Umbilical cord (tissue), 2 donors: ENCODE data around the gene TCHH. TPM values are rescaled to one million over a fixed set of nuclear protein-coding genes. Genes with fewer than 3 reads are reported as not detected.
A peak's percentile ranks its signal among the peaks of the same experiment; 100 is the strongest.
"Not testable (repeated sequence)": the region's sequence is repeated elsewhere in the genome, so short reads cannot be mapped to it uniquely, and the experiment has no call there.

ENCODE experiments used
- DNase-seq: peaks from one replicate; pipeline ENCODE4 v3.0.0-alpha.2; 2015; ENCODE audit warnings: low spot score
- total RNA-seq: library from RNA; depleted of rRNA; stranded (reverse); fragments of >200 nt; gene quantifications from one replicate; pipeline ENCODE4 v1.2.3, GENCODE V29; 2014; ENCODE audit warnings: low replicate concordance; ENCODE audit not compliant: insufficient read depth

TCHH gene, protein sequence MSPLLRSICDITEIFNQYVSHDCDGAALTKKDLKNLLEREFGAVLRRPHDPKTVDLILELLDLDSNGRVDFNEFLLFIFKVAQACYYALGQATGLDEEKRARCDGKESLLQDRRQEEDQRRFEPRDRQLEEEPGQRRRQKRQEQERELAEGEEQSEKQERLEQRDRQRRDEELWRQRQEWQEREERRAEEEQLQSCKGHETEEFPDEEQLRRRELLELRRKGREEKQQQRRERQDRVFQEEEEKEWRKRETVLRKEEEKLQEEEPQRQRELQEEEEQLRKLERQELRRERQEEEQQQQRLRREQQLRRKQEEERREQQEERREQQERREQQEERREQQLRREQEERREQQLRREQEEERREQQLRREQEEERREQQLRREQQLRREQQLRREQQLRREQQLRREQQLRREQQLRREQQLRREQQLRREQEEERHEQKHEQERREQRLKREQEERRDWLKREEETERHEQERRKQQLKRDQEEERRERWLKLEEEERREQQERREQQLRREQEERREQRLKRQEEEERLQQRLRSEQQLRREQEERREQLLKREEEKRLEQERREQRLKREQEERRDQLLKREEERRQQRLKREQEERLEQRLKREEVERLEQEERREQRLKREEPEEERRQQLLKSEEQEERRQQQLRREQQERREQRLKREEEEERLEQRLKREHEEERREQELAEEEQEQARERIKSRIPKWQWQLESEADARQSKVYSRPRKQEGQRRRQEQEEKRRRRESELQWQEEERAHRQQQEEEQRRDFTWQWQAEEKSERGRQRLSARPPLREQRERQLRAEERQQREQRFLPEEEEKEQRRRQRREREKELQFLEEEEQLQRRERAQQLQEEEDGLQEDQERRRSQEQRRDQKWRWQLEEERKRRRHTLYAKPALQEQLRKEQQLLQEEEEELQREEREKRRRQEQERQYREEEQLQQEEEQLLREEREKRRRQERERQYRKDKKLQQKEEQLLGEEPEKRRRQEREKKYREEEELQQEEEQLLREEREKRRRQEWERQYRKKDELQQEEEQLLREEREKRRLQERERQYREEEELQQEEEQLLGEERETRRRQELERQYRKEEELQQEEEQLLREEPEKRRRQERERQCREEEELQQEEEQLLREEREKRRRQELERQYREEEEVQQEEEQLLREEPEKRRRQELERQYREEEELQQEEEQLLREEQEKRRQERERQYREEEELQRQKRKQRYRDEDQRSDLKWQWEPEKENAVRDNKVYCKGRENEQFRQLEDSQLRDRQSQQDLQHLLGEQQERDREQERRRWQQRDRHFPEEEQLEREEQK (N-terminal part only)
- 0.96 TPM for total RNA-seq

DNA sequence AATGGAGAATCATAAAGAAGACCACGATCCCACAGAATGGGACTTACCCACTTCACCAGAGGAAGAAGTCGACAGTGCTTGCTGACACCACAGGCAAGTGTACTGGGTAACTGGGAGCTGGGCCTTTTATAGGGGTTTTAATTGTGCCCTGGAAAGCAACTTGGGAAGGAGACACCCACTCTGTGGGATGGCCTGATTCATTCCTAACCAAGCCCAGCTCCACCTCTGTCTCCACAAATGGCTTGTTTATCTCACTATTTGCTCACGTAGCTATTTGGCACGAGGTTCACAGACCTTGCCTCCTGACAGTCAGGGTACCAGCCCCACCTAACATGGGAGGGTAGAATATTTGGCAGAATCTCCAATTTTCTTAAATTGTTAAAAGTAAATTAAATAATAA is at the start of gene TCHH:
Gene TCHH, minus strand, starts transcription at position 101 of the 400 bp plus-strand sequence. CDS start 1,364 bp downstream, outside the sequence.
- no peak for DNase-seq

DNA sequence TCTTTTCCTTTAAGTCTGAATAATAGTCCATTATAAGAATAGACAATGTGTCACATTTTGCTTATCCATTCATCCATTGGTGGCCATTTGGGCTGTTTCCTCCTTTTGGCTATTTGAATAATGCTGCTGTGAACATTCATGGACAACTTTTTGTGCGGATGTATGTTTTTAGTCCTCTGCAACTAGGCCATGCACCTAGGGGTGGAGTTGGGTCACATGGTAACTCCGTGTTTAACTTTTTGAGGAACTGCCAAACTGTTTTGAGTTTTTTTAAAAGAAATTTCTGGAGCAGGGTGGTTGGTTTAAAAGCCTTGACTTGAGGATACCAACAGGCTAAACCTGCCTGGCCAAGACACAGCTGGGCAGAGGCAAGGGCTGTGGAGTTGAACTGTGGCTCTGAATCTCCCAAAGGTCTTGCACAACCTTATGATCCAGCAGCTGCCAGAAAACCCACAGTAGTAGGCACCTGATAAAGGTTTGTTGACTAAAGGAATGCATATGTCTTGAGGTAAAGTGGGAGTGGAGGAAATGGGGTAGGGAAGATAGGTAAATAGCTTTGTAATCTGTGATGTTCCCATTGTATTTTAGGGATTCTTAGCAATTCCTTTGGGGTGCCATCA is 49.4 kb upstream of the TCHH start:
- DNase-seq = no peak

DNA sequence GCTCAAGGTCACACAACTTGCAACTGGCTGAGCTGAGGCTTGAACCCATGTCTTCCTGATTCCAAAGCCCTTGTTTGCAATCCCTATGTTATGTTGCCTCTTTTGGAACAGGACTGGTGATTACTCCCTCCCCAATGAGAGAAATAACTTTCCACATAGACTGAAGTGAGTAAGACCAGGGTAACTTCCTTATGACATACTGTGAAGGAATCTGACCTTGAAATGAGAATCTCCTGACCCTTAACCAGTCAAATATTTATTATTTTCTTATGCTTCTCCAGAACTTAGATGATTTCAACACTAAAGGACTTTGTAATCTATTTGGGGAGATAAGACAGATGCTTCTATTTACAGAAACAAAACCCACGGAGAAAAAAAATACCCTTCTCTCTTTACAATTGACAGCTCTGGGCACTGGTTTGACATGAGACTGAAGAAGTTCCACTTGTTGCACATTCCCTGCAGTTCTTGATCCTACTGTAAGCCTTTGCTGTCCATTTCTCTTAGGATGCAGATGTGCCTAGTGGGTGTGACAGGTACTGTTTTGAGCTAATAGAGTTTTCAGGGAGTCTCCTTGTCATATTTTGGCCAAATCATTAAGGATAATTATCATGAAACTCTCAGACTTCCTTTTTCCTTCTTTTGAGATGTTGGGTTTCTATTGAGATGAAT is 47.7 kb upstream of the TCHH start:
- DNase-seq = no peak

DNA sequence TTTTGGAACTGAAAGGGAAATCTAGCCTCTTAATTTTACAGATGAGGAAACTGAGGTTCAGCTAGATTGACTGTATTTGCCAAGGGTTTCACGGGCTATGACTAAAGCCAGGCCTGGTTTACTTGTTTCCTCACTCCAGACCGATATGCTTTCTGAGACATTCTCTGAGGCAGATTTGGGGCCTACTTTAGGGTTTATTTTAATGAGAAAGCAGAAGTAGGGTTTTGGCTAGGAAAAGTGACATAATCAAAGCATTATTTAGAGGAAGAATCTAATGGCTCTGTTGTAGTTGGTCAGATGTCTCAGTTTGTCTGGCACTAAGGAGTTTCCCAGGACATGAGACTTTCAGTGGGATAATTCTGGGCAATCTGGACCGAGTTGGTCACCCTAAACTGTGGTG is 45.3 kb upstream of the TCHH start:
- no peak for DNase-seq

DNA sequence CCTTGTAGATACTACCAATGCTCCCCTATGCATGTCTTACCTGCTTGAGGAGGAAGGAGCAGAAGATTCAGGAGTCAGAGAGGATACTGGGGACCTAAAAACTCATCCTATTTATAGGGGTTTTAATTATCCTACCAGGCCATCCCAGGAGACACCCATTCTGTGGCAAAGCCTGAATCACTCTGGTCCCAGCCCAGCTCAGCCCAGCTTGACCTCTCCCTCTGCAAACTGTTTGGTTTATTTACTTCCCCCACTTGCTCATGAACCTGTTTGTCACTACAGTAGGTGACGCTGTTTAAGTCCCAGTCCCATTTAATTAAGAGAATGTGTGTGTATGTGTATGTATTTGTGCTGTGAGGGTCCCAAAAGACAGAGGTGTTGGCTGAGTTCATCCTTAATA is 43.9 kb upstream of the TCHH start, which contains the start of gene RPTN:
Gene RPTN, minus strand, starts transcription at position 85 of the 400 bp plus-strand sequence. CDS start 1,339 bp downstream, outside the sequence.
- no peak for DNase-seq

DNA sequence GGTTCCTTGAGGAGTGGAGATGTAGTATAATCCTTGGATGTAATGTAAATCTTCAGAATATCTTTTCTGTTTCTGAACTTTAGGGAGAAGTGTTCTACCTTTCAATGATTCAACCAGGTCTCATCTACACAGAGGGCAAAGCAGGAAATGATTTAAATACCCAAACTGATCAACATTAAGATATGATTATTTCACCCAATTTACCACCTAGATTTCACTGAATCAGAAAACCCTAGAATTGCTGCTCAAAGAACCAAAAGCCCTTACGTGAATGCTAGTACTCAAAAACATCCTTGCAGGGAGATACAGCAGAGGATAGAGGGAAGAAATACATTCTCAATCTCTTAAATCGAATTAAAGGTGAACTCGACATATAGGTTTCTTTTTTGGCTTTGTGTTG is 38.8 kb upstream of the TCHH start:
- DNase-seq = no peak

DNA sequence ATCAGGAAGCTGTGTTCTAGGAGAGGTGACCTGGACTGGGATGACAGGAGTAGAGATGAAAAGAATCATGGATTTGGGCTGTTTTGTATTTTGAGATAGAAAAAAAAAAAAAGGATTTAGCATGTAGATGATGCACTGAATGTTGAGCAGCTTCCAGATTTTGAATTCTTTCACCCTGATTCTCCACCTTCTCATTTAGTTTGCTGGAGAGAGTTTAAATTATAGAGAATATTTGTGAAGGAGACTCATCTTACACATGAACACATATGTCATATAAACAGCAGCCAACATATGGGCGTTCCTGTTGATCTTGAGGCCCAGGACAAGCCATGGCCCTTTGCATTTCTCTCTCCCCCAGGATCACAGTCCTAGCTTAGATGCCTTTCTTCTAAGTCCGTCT is 36.4 kb upstream of the TCHH start:
- DNase-seq = no peak

DNA sequence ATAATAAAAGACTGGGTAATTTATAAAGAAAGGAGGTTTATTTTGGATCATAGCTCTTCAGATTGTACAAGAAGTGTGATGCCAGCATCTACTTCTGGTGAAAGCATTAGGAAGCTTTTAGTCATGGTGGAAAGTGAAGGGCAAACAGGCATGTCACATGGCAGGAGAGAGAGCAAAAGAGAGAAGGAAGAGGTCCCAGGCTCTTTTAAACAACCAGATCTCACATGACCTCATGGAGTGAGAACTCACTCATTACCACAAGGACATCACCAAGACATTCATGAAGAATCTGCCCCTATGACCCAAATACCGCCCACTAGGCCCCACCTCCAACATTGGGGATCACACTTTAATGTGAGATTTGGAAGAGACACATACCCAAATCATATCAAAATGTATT is 33.7 kb upstream of the TCHH start:
- DNase-seq = no peak

DNA sequence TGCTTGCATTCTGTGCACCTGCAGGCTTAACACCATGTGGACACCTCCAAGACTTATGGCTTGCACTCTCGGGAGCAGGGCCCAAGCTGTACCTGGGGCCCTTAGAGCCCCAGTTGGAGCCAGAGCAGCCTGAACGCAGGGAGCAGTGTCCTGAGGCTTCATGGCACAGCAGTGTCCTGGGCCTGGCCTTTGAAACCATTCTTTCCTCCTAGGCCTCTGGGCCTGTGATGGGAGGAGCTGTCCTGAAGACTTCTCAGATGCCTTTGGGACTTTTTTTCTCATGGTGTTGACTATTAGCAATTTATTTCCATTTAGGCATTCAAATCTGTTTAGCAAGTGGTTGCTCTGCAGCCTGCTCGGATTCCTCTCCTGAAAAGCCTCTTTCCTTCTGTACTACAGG is 32.8 kb upstream of the TCHH start:
- no peak for DNase-seq

DNA sequence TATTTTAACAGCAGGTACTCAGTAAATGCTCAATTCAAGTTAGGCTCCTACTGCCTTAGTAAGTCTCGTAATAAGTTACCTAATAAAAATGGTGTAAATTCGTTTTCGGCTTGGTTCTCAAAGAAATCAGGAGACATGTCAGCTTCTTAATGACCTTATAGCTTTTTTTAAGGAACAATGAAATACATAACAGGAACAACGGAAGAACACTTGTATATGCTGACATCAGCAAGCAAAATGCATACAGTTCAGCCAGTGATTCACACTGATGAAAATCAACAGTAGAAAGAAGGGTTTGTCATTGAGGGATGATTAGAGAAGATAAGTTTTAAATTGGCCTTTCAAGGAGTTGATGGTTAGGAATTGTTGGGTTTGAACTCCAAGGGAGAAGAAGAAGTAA is 30.5 kb upstream of the TCHH start:
- DNase-seq = no peak

DNA sequence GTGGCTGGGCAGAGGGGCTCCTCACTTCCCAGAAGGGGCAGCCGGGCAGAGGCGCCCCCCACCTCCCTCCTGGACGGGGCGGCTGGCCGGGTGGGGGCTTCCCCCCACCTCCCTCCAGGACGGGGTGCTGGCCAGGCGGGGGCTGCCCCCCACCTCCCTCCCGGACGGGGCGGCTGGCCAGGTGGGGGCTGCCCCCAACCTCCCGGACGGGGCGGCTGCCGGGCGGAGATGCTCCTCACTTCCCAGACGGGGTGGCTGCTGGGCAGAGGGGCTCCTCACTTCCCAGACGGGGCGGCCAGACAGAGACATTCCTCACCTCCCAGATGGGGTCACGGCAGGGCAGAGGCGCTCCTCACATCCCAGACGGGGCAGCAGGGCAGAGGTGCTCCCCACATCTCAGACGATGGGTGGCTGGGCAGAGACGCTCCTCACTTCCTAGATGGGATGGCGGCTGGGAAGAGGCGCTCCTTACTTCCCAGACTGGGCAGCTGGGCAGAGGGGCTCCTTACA is 29.5 kb upstream of the TCHH start:
- not testable (repeated sequence) for DNase-seq

DNA sequence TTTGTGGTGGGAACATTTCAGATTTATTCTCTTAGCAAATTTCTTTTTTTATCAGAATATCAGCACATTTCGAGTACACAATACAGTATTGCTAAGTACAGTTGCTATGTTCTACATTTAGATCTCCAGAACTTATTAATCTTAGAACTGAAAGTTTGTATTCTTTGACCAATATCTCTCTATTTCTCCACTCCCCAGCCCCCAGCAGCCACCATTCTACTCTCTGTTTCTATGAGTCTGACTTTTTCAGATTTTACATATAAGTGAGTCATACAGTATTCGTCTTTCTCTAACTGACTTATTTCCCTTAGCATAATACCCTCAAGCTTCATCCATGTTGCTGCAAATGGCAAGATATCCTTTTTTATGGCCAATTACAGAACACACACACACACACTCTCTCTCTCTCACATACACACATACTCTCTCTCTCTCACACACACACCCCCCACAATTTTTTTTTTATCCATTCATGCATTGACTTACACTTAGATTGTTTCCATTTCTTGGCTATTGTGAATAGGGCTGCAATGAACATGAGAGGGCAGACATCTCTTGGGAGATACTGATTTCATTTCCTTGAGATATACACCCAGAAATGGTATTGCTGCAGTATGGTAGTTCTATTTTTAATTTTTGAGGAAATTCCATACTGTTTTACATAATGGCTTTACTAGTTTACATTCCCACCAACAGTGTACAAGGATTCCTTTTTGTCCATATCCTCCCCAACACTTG is 28.1 kb upstream of the TCHH start:
- DNase-seq = no peak

DNA sequence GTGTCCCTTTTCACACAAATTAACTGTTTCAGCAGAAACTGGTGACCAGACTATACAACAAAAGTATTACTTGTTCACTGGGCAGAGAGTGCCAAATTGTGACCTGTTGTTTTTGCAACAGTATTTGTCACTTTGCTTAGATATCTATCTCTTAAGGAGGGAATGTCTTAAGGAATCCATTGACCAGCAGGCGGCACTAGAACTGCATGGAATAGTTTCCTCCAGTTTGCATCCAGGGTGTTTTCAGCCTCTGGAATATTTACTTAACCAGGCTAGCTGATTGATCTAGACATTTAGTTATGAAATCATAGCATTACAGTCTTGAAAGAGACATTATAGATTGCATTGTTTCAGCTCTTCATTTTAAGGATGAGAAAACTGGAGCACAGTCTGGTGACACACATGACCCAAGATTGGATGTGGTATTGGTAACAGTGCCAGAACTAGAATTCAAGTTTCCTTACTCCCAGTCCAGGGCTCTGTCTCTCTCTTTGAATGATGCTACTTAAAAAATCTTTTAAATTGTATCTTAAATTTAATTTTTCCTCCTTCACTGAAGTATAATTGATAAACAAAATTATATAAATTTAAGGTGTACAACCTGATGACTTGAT is 26.8 kb upstream of the TCHH start:
- peak; percentile 40 for DNase-seq

DNA sequence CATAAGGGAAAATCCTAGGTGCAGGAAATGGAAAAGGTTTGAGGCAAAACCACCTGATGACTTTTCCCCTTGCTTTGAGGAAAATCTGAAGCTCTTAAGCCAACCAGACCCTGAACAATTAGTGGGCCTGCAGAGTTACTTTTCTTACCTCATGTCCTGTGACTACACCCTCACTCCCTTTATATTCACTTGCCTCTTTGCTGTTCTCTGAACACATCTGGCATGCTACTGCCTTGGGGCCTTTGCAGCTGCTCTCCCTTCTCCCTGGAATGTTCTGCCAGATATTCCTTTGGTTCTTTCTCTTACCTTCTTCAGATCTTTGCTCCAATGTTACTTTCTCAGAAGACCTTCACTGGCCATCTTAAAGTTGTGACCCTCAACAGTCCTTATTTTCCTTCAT is 22.0 kb upstream of the TCHH start:
- no peak for DNase-seq

DNA sequence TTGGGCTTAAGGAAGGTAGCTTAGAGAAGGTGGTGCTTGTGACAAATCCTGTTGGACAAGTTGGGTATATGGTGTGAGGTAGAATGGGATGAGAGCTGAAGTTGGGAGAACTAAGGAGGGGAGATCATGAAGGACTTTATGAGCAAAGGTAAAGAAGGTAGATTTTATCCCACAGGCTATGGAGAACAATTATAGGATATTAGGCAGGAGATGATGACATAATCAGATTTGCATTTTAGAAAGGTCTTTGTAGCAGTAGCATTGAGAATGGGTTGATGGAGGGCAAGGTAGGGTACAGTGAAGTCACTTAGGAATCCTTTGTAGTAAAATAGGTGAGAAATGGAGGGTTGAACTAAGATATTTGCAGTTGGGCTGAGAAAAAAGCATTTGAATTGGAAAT is 14.9 kb upstream of the TCHH start:
- DNase-seq = no peak

DNA sequence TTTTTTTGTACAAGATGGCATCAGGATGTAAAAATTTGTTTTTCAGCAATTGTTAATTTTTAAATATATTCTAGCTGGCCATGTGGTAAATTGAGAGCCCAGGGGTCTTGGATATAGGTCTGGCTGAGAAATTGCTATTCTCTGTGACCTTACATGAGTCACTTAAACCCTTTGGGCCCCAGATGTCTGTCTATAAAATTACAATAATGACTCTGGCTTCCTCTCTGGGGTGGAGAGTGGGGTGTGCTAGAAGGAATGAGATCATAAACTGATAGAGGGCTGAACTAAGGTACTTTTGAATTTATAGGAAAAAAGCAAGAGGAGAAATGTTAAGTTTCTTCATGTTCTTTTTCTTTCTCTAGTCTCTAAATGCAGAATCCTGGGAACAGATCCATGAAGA is 12.4 kb upstream of the TCHH start:
- DNase-seq = no peak

DNA sequence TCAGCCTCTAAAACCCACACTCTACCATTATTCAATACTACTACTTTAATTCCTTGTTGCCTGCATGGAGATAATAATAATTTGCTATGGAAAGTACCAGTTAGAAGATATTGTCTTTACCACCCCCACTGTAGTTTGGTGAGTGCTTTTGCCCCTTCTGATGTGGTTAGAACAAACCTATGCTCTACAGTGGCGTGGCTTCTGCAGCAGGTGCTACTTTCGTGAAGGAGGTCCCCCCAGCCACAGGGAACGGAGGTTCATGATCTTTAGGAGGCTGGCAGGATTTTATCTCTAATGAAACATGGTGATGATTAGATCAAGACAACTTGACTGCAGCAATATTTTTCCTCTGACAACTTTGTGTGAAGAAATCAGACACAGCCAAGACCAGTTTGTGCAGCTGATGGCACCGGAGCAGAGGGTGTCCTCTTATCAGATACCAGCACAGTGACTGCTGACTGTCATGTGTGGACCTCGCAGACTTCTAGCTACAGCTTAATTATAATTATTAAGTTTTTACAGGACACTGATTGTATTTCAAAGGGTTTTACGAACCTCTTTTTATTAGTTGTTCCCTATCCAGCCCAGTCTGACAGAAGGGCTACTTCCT is 10.7 kb upstream of the TCHH start:
- no peak for DNase-seq

DNA sequence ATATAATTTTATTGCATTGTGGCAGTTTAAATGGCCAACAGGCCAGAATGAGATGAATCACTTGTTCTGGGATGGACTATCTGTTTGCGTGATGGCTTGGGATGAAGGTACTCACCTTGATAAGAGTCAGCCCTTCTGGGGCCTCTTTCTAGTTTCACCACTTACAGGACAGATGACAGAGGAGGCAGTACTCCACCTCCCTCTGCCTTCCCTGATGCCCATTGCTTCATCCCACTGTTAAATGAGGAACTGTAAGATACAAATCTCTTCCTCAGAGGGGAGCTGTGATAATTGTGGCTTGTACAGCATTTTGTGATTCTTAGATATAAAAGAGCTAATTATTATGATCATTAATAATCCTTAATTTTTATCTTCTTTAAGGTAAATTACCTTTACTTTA is 3.7 kb upstream of the TCHH start:
- DNase-seq = no peak

DNA sequence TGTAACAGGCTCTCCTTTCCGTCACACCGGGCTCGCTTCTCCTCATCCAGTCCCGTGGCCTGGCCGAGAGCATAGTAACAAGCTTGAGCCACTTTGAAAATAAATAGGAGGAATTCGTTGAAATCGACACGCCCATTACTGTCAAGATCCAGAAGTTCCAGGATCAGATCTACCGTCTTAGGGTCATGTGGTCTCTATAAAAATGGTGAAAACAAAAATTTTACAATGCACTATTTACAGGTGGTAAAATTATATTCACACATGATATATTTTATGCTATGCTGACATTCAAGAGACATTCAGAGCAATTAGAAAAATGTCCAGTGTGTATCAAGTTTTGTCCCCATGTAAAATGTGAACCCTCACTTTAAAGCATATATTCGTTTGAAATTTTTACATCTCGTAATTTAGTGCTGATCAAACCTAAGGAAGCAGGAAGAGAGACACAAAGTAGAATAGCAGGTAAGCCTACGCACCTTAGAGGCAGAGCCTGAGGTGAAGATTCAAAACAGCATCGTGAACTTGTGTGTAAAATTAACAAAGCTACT is 2.3 kb downstream of the TCHH start:
- DNase-seq = no peak
